GM12865 (cell line): ENCODE results near the gene HLA-A.

Source experiments
- DNase-seq: peaks from one replicate; pipeline ENCODE4 v3.0.0; 2010; ENCODE audit warnings: low read depth
- H3K4me3 ChIP-seq: 2 replicates; pipeline ENCODE4 v1.5.1; 2011; ENCODE audit warnings: mild to moderate bottlenecking, low read depth, low read length, control low read depth
- CTCF ChIP-seq: IDR thresholded peaks from 2 replicates; pipeline ENCODE4 v1.5.1; 2011; ENCODE audit warnings: low read length, control low read depth, low read depth, inconsistent platforms; ENCODE audit not compliant: insufficient read depth; ENCODE audit errors: missing control alignments

Gene HLA-A

GRCh38 chr6:29942275-29943052 lies at the start of gene HLA-A:
TSS of gene HLA-A (plus strand) at chr6:29942532. CDS start at chr6:29942554, 22 bp downstream.
- TF ChIP-seq CTCF: no peak
- peak within 1 kb of the TSS; percentile 94 for H3K4me3 ChIP-seq
- peak; percentile 97 for DNase-seq

GRCh38 chr6:29892696-29893095 lies 49.6 kb upstream of the HLA-A start:
- no peak overlapping the region for H3K4me3 ChIP-seq
- no peak for DNase-seq
- no peak for TF ChIP-seq CTCF

- no peak for DNase-seq
- TF ChIP-seq CTCF: no peak
- H3K4me3 ChIP-seq: no peak overlapping the region
Observed at GRCh38 chr6:29899281-29899680, 43.1 kb upstream of the HLA-A start.

GRCh38 chr6:29905286-29905685 lies 37.0 kb upstream of the HLA-A start:
- no peak overlapping the region for H3K4me3 ChIP-seq
- no peak for TF ChIP-seq CTCF
- no peak for DNase-seq

GRCh38 chr6:29907637-29908340 lies 34.5 kb upstream of the HLA-A start:
- no peak for DNase-seq
- no peak for TF ChIP-seq CTCF
- H3K4me3 ChIP-seq: no peak overlapping the region

GRCh38 chr6:29908341-29908662 lies 34.0 kb upstream of the HLA-A start:
- DNase-seq: no peak
- H3K4me3 ChIP-seq: no peak overlapping the region
- TF ChIP-seq CTCF: no peak
